Activated B cell treated with CpG ODN at 0.5 μM for 24 hours (primary cell): ENCODE results near the gene TRAF2. TPM values are rescaled to one million over a fixed set of nuclear protein-coding genes. Genes with fewer than 3 reads are reported as not detected.

ENCODE experiments used
- ATAC-seq: fragments of 200-7000 bp; cut with Tn5 transposase; one replicate; pipeline ENCODE4 v1.10.0; 2021; ENCODE audit warnings: low read depth, mild to moderate bottlenecking, moderate library complexity
- CTCF ChIA-PET: fragments of 350-600 bp; sonication (Branson Sonifier 250); formaldehyde crosslinking; loops from one replicate; lab custom pipeline; 2021; ENCODE audit warnings: antibody characterized with exemption; lab: Charles Lee
- POLR2A ChIA-PET: fragments of 350-600 bp; sonication (Branson Sonifier 250); formaldehyde crosslinking; loops from one replicate; lab custom pipeline; 2021; ENCODE audit warnings: antibody characterized with exemption; lab: Charles Lee
- DNase-seq: peaks from one replicate; pipeline ENCODE4 v3.0.0; 2022
- H3K27ac Mint-ChIP-seq: one replicate; pipeline ENCODE4 v1.8.0; 2020; ENCODE audit warnings: mixed read lengths
- H3K27me3 Mint-ChIP-seq: one replicate; pipeline ENCODE4 v1.8.0; 2021; ENCODE audit warnings: mixed read lengths
- H3K36me3 Mint-ChIP-seq: one replicate; pipeline ENCODE4 v1.8.0; 2021; ENCODE audit warnings: low read depth, mixed read lengths
- H3K4me1 Mint-ChIP-seq: one replicate; pipeline ENCODE4 v1.8.0; 2021; ENCODE audit warnings: mixed read lengths
- H3K4me3 Mint-ChIP-seq: one replicate; pipeline ENCODE4 v1.8.0; 2020; ENCODE audit warnings: mild to moderate bottlenecking, mixed read lengths
- H3K9me3 Mint-ChIP-seq: one replicate; pipeline ENCODE4 v1.8.0; 2020; ENCODE audit warnings: mixed read lengths
- intact Hi-C: fragments of 100-400 bp; cut with micrococcal nuclease; formaldehyde crosslinking; loops from one replicate; pipeline ENCODE4 v1.15.1; 2024
- total RNA-seq: library from RNA; stranded (reverse); gene quantifications from 2 replicates; pipeline ENCODE4 v1.2.3, GENCODE V29; 2022
- TF ChIP-seq, protein P1 (sequence below): fragments of 200-600 bp; IDR thresholded peaks from one replicate; pipeline ENCODE4 v1.8.0; 2022; ENCODE audit warnings: antibody characterized with exemption, mild to moderate bottlenecking

The TRAF2 gene
- total RNA-seq, 1 donor from 2014 or later = 58.2 TPM

DNA sequence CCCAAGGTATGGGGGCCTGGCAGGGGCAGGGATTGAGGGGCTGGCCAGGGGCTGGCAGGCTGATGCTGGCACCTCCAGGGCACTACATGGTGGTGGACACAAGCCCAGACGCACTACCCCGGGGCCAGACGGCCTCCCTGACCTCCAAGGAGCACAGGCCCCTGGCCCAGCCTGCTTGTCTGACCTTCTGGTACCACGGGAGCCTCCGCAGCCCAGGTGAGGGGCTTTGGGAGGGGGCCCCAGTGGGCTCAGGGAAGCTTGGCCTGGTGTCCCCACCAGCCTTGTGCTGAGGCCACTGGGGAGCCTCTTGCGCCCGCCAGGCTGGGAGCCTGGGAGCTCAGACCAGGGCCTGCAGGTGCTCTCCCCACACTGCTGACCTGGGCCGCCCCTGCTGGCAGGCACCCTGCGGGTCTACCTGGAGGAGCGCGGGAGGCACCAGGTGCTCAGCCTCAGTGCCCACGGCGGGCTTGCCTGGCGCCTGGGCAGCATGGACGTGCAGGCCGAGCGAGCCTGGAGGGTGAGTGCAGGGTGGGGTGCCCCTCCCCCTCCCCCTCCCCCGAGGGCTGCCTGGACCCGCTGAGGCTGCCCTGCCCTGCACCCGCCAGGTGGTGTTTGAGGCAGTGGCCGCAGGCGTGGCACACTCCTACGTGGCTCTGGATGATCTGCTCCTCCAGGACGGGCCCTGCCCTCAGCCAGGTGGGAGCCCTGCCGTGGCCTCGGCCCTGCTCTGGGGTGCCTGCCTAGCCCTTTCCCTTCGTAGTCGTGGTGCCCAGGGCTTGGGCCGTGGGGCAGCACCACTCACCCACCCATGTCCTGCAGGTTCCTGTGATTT is 28.5 kb upstream of the TRAF2 start:
- peaks cover 18% of the 10 kb centered on the region for H3K36me3 Mint-ChIP-seq
- POLR2A ChIA-PET = no interaction called here
- H3K27ac Mint-ChIP-seq = no peak overlapping the region
- peaks cover 6% of the 10 kb centered on the region for H3K4me1 Mint-ChIP-seq
- no peaks in the 10 kb centered on the region for H3K9me3 Mint-ChIP-seq
- no peak for DNase-seq
- no peak for ATAC-seq
- no peaks in the 10 kb centered on the region for H3K27me3 Mint-ChIP-seq
- CTCF ChIA-PET = no interaction called here
- no peak overlapping the region for H3K4me3 Mint-ChIP-seq
- TF ChIP-seq, protein P1, sequence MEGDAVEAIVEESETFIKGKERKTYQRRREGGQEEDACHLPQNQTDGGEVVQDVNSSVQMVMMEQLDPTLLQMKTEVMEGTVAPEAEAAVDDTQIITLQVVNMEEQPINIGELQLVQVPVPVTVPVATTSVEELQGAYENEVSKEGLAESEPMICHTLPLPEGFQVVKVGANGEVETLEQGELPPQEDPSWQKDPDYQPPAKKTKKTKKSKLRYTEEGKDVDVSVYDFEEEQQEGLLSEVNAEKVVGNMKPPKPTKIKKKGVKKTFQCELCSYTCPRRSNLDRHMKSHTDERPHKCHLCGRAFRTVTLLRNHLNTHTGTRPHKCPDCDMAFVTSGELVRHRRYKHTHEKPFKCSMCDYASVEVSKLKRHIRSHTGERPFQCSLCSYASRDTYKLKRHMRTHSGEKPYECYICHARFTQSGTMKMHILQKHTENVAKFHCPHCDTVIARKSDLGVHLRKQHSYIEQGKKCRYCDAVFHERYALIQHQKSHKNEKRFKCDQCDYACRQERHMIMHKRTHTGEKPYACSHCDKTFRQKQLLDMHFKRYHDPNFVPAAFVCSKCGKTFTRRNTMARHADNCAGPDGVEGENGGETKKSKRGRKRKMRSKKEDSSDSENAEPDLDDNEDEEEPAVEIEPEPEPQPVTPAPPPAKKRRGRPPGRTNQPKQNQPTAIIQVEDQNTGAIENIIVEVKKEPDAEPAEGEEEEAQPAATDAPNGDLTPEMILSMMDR = no peak
- intact Hi-C loops = no loop called here

DNA sequence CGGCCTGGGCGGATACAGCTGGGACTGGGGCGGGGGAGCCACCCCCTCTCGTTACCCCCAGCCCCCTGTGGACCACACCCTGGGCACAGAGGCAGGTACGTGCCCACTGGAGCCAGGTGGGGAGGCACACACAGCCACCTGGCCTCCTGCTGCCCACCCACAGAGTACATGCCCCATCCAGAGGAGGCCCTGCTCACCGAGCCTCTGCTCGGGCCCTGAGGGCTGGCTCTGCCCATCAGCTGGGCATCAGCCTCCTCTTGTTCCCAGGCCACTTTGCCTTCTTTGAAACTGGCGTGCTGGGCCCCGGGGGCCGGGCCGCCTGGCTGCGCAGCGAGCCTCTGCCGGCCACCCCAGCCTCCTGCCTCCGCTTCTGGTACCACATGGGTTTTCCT is 27.9 kb upstream of the TRAF2 start:
- DNase-seq = no peak
- POLR2A ChIA-PET = no interaction called here

DNA sequence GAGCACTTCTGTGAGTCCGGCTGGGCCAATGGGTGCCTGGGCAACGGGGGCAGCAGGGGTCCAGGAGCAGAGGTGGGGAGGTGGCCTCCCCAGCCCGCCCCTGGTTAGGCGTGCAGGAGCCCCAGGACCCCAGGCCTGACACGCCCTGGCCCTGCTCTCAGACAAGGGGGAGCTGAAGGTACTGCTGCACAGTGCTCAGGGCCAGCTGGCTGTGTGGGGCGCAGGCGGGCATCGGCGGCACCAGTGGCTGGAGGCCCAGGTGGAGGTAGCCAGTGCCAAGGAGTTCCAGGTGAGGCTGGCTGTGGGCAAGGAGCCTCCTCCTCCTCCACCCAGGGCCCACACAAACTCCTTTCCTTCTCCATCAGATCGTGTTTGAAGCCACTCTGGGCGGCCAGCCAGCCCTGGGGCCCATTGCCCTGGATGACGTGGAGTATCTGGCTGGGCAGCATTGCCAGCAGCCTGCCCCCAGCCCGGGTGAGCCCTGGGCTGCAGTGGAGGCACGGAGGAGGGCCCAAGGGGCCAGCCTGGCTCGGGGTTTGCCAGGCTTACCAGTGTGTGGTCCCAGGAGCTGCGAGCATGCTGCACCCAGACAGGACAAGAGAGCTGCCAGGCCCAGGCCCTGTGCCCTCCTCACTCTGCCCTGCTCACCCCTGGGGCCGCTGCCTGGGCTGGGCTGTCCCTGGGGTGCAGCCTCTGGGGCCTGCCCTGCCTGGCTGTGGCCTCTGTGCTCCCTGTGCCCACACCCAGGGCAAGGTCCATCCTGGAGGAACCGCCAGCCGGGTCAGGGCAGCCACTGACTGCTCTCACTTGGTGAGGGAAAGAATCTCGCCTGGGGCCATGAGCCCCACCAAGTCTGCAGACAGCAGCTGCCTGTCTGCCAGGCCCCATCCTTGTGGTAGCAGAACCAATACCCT is 27.2 kb upstream of the TRAF2 start:
- POLR2A ChIA-PET = no interaction called here
- intact Hi-C loops = no loop called here
- DNase-seq = no peak
- Mint-ChIP-seq H3K27ac (no peak overlapping the region), H3K4me3 (no peak overlapping the region), H3K27me3 (no peaks in the 10 kb centered on the region), H3K36me3 (peaks cover 31% of the 10 kb centered on the region), H3K4me1 (peaks cover 3% of the 10 kb centered on the region), H3K9me3 (no peaks in the 10 kb centered on the region)
- CTCF ChIA-PET = no interaction called here
- TF ChIP-seq, protein P1 = no peak
- ATAC-seq = no peak

More for the DNA sequence above, 27.9 kb upstream of the TRAF2 start:
- no peak for ATAC-seq
- peaks cover 25% of the 10 kb centered on the region for H3K36me3 Mint-ChIP-seq
- intact Hi-C loops = no loop called here
- H3K4me1 Mint-ChIP-seq = peaks cover 6% of the 10 kb centered on the region
- CTCF ChIA-PET = no interaction called here
- H3K27ac Mint-ChIP-seq = no peak overlapping the region
- H3K27me3 Mint-ChIP-seq = no peaks in the 10 kb centered on the region
- no peaks in the 10 kb centered on the region for H3K9me3 Mint-ChIP-seq
- TF ChIP-seq, protein P1 = no peak
- no peak overlapping the region for H3K4me3 Mint-ChIP-seq

DNA sequence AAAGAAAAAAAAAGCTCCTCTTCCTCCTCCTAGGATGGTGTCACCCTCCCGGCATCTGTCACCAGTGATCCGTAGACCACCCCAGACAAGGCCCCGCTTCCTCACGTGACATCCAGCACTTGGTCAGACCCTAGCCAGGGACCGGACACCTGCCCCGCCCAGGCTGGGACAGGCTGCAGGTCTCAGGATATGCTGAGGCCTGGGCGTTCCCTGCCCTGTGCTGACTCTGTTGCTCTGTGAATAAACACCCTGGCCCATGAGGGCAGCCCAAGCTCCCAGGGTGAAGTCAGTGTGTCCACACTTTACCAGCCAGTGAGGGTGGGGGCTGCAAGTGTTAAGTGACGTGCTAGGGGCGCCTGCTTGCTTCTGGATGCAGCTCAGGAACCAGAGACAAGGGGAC is 25.8 kb upstream of the TRAF2 start:
- Mint-ChIP-seq H3K9me3 (no peaks in the 10 kb centered on the region), H3K36me3 (peaks cover 33% of the 10 kb centered on the region), H3K4me1 (peaks cover 15% of the 10 kb centered on the region), H3K27ac (no peak overlapping the region), H3K4me3 (no peak overlapping the region), H3K27me3 (no peaks in the 10 kb centered on the region)
- POLR2A ChIA-PET = interaction anchor here (0.5 to 3.6 kb wide), 6 partner anchors 12 to 186 kb away, joined by 3 to 10 read pairs (median 5); partner anchors contain the start of gene TRAF2
- DNase-seq (no peak), ATAC-seq (no peak)
- intact Hi-C loops = no loop called here
- CTCF ChIA-PET = no interaction called here
- TF ChIP-seq, protein P1 = no peak
